ENCODE measurements around the gene DARS1.

DNA sequence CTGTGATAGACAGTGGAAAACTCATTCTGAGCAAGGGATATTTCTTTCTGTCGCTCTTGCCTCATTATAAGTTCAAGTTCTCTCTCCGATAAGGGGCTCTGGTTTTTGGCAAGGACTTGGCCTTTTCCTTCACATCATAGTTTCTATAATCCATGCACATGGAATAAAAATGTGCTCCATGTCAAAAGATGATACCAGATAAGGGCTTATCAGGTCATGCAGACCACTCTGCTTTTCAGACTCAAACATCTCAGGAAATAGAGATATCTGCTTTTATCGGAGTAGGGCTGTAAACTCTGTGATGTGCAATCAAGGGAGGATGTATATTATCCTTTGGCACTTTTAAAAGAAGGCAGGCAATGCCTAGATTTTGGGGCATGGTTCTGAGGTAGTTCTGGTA lies 45.0 kb upstream of the DARS1 start:
- TF ChIP-seq, protein P1, sequence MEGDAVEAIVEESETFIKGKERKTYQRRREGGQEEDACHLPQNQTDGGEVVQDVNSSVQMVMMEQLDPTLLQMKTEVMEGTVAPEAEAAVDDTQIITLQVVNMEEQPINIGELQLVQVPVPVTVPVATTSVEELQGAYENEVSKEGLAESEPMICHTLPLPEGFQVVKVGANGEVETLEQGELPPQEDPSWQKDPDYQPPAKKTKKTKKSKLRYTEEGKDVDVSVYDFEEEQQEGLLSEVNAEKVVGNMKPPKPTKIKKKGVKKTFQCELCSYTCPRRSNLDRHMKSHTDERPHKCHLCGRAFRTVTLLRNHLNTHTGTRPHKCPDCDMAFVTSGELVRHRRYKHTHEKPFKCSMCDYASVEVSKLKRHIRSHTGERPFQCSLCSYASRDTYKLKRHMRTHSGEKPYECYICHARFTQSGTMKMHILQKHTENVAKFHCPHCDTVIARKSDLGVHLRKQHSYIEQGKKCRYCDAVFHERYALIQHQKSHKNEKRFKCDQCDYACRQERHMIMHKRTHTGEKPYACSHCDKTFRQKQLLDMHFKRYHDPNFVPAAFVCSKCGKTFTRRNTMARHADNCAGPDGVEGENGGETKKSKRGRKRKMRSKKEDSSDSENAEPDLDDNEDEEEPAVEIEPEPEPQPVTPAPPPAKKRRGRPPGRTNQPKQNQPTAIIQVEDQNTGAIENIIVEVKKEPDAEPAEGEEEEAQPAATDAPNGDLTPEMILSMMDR (conservative IDR thresholded peaks at IDR 0.05; ENCODE audit: low read length), result no peak
- no peak for TF ChIP-seq EZH2phosphoT487 (IDR thresholded peaks at IDR 0.05; ENCODE audit: borderline replicate concordance)
